GM19468 (cell line): ENCODE data around the gene STAT5B.

Source experiments
- ATAC-seq: cut with Tn5 transposase; IDR thresholded peaks from one replicate; pipeline ENCODE4 v1.9.1; 2021; ENCODE audit warnings: mild to moderate bottlenecking, moderate library complexity, moderate number of reproducible peaks; ENCODE audit not compliant: unreplicated experiment; ENCODE audit errors: extremely low read depth

Gene STAT5B

GRCh38 chr17:42286411-42287221 lies 10.4 kb upstream of the STAT5B start:
- no peak for ATAC-seq

DNA sequence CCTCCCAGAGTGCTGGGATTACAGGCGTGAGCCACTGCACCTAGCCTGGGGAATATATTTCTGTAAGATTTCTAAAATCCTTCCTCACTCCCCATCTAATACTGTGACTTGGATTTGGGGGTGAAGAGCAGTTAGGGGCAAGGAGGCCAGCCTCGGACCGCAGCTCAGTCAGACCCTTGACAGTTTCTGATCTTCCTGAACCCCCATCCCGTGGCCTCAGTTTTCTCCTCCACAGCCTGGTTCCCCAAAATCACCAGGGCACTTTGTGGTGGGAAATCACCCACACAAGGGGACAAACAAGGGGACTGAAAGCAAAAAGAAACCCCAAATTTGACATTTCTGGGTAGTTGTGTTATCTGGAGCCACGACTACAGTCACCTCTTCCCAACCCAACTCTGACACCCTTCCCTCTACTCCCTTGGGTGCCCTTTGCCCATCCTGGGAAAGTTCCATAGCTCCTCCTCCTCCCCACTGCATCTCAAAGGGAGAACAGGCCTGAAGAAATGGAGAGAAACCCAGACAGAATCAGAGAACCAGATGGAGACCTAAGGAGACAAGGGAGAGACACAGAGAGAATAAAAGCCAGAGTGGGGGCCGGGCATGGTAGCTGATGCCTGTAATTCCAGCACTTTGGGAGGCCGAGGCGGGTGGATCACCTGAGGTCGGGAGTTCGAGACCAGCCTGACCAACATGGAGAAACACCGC lies 9.3 kb upstream of the STAT5B start:
- no peak for ATAC-seq

DNA sequence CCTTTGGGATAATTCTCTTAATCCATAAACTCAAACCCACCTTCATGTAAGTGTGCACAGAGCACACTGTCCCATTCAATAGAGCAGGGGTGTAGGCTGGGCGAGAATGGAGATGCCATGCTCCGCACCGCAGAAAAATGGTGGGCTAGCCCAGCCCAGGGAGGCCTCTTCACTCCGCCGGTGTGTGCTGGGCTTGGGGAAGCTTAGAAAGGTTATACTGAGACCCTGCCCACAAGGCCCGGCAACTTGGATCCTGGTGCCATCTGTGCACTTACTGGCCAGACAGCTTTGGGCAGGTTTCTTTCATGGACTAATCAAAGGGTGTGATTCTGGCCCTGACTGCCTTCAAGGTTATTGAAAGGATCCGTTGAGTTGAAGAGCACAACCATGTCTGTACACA lies 8.4 kb upstream of the STAT5B start:
- no peak for ATAC-seq

GRCh38 chr17:42284024-42284369 lies 7.8 kb upstream of the STAT5B start:
- no peak for ATAC-seq

DNA sequence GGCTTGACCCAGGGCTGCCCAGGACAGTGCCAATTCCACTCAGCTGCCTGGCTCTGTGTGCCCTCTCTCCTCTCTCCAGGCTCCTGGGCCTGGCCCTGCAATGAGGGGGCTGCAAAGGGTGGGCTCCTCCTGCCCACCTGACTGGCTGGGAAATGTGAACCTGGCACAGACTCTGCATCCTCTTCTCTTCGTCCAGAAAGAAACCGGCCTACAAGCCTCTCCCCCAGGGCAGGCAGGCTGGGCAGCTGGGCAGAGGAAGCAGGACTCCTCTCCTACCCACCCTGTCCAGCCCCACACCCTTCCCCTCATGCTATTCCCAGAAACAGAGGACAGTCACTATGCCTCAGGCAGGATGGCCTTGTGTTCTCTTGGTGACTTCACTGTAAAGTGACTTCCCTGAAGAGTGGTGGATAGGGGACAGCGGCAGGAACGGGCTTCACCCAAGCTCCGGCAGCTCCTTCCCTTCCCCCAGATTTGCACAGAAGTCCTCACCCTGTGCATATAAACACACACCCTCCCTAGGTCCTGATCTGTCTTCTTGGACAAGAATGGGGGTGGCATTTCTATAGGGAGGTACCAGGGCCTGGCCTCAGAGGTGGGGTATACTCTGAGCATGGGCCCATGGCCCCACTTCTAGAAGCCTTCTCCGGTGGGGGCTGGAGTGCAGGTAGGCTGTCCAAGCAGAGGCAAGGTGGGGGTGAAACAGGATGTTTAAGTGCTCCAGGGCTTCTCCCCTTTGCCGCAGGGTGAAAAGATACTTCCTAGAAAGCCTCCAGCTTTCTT lies 7.2 kb upstream of the STAT5B start:
- ATAC-seq, result no peak

GRCh38 chr17:42282478-42283080 lies 6.4 kb upstream of the STAT5B start:
- no peak for ATAC-seq

- ATAC-seq, result no peak
These were observed 5.4 kb upstream of the STAT5B start for GRCh38 chr17:42281571-42282096.

- ATAC-seq, result no peak
These were observed 3.8 kb upstream of the STAT5B start for GRCh38 chr17:42279776-42280630.

GRCh38 chr17:42277342-42277712 lies 1.1 kb upstream of the STAT5B start:
- ATAC-seq, result no peak

DNA sequence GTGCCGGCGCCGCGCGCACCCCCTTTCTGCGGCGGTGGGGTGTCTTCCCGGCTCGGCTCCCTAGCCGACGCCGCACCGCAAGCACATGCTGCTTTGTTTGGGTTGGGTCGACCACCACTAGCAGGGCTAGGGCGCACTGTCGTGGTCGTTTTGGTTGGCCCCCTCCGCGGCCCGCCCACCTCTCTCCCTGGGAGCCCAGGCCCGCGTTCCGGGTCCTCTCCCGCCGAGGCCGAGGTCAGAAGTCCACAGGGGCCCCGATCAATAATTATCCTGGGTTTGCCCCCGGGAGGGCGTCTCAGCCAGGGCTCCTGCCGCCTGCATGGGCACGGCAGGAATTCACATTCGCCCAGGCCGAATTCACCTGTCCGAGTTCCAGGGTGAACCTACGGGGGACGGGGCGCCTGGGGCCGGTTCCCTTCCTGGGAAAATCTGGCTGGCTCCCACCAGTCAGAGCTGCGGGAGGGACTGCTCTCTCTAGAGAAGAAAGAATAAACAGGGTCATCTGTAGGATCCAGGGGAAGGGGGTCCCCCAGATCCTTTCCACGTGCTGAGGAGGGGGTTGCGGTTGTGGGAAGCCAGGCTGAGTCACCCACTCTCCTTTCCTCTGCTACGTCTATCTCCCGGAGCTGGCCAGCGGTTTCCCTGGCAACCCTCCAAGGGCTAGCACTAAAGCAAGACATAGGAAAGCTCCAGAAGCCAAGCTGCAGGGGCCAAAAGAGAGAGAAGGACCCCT lies 584 bp upstream of the STAT5B start:
- ATAC-seq, result no peak

DNA sequence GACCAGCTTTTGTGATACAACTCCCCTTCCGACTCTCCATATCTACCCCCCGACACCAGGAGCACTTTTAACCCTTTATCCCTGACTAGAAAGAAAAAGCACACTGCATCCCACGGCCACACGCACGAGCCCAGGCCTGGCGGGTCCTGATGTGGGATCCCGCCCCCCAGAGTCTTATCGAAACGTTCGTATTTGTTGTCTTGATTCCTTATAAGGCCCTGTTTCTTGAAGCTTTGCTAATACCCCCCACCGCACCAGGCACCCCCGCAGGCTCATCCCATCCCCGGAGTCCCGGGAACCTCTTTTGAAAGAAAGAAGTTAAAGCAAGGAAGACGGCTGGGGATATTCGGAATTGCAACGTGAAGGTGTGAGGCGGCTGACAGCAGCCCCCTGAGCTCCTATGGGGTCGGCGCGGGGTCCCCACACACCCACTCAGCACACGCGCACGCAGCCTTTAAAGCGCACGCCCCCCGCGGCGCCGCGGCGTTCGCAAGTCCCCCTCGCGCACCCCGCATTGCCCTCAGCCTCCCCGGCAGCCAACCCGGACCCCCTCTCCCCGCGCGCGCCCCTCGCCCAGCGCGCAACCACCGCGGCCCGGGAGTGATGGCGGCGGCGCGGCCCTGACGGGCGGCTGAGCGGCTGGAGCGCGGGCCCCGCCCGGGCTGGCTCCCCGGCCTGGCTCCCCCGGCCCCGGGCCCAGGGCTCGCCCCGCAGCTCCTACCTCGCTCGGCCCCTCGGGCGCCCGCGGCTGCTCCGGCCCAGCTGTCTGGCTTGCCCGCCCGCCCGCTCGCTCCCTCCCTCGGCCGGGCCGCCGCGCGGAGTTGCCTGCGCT lies 448 bp downstream of the STAT5B start:
- no peak for ATAC-seq

DNA sequence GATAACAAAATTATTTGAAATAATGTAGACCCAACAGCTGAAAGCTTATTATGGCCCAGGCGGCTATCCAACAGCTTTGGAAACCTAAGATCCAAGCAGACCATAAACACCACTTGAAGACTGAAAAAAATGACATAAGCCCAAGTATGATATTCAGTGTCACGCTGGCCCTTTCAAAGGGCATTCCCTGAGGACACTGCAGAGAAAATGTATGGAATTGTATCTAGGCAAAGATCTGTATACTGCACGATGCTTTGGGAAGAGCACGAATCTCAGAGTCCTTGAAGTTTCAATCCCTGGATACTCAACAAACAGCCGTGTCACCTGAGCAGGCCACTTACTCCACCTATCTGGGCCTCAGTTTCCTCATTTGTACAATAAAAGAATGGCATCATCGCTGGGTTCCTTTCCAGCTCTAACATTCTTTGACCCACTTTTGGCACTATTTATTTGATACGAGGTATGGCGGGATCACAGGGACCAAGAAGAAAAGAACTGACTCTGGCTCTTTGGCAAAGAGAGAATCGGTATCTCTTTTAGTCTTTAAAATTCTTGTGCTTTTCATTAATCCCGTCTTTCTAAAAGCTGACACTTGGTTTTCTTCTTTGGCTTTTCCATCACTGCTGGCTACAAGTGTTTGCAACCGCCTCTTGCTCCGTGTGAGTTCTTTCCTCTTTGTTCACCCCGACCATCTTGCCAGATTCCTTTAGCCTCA lies 1.2 kb downstream of the STAT5B start:
- ATAC-seq, result no peak

DNA sequence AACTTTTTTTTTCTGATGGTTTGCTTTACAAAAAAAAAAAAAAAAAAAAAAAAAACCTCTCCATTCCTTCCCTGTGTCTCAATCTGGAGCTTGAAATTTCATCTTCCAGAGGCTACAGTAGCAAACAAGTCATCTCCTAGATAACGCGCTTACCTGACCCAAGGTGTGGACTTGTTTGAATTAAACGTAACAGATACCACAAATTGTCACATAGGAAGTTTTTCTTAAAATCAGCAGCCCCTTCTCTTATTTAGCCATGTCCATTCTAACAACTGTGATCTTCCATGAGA lies 2.0 kb downstream of the STAT5B start:
- no peak for ATAC-seq

GRCh38 chr17:42273474-42274252 lies 2.5 kb downstream of the STAT5B start:
- no peak for ATAC-seq

DNA sequence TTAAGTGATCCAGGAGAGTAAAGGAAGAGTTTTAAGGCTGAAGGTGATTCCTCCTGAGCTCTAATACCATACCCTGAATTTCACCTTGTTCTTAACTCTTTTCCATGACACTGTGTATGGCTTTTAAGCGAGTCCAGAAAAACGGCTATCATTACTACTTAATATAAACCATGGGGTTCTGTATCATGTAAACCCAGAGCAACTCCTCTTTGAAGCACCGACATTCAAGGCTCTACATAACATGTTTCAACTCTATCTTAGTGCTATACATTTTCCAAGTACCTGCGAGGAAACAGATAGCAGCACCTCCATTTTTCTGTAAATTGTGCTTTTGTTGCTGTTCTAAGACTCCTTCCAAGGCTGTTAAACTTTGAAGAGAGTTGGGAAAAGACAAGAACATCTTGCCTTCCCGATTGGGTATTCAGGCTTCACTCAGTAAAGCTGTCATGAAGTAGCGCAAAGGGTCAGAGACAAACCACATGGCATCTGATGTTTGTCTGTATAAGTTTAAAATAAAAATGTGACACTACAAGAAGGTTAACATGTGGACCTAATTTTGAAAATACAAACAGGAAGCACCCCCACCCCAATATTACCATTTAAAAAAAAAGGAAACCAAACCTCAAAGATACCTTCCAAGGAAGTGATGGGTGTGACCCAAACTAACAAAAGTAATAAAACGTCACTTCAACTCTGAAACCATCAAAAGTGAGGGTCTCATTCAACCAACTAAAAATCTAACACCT lies 3.9 kb downstream of the STAT5B start:
- ATAC-seq, result no peak

DNA sequence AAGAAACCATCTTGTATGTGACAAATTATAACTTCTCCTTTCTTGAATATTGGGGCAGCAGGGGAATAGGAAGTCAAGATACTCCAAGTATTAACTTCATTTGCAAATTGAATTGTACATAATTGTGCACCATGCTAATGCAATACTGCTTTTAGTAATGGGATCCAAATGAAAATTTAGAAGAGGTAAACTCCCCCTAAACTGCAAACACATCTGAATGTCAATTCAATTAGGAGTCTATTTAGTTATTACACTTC lies 4.5 kb downstream of the STAT5B start:
- no peak for ATAC-seq
